ENCODE data around the gene TRIB2. TPM values are rescaled to one million over a fixed set of nuclear protein-coding genes. Genes with fewer than 3 reads are reported as not detected.

Gene TRIB2
- total and polyA plus RNA-seq, 2 of the 13 experiments (the other 11 are each of a cell fraction or from before 2014, with no cell fraction given) = 1.1 to 2.3 TPM

DNA sequence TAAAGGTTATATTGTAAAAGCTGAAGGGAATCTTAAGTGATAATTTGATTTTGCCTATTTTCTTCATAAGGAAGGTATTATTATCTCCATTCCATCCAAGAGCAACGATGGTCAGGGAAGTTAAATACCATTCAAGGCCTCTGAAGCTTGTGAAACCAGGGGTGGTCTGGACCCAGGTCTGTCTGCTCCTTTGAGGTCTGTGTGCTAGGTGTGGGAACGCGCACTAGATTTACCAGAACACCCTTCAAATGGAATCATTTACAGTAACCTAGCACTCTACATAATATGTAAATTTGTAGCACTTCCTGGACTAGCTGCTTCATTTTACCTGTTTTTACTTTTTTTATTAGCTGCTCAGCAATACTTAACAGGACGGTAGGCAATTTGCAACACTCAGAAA lies 6.4 kb upstream of the TRIB2 start (continued):
- TF ChIP-seq, protein P1, sequence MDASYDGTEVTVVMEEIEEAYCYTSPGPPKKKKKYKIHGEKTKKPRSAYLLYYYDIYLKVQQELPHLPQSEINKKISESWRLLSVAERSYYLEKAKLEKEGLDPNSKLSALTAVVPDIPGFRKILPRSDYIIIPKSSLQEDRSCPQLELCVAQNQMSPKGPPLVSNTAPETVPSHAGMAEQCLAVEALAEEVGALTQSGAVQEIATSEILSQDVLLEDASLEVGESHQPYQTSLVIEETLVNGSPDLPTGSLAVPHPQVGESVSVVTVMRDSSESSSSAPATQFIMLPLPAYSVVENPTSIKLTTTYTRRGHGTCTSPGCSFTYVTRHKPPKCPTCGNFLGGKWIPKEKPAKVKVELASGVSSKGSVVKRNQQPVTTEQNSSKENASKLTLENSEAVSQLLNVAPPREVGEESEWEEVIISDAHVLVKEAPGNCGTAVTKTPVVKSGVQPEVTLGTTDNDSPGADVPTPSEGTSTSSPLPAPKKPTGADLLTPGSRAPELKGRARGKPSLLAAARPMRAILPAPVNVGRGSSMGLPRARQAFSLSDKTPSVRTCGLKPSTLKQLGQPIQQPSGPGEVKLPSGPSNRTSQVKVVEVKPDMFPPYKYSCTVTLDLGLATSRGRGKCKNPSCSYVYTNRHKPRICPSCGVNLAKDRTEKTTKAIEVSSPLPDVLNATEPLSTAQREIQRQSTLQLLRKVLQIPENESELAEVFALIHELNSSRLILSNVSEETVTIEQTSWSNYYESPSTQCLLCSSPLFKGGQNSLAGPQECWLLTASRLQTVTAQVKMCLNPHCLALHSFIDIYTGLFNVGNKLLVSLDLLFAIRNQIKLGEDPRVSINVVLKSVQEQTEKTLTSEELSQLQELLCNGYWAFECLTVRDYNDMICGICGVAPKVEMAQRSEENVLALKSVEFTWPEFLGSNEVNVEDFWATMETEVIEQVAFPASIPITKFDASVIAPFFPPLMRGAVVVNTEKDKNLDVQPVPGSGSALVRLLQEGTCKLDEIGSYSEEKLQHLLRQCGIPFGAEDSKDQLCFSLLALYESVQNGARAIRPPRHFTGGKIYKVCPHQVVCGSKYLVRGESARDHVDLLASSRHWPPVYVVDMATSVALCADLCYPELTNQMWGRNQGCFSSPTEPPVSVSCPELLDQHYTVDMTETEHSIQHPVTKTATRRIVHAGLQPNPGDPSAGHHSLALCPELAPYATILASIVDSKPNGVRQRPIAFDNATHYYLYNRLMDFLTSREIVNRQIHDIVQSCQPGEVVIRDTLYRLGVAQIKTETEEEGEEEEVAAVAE (CRISPR knock-in tag; IDR thresholded peaks at IDR 0.05; ENCODE audit: borderline replicate concordance) = no peak
- TF ChIP-seq ARID2 (CRISPR knock-in tag; IDR thresholded peaks at IDR 0.05; ENCODE audit: borderline replicate concordance) = no peak
- no peak for TF ChIP-seq HNRNPUL1 (IDR thresholded peaks at IDR 0.05; ENCODE audit: low read depth, low read length)
- TF ChIP-seq CAMTA2 (CRISPR knock-in tag; IDR thresholded peaks at IDR 0.05; ENCODE audit: borderline replicate concordance) = no peak
- no peak for TF ChIP-seq ZBTB46 (CRISPR knock-in tag; IDR thresholded peaks at IDR 0.05; ENCODE audit: borderline replicate concordance)
- no peak for TF ChIP-seq ZMAT3 (CRISPR knock-in tag; conservative IDR thresholded peaks at IDR 0.05)

DNA sequence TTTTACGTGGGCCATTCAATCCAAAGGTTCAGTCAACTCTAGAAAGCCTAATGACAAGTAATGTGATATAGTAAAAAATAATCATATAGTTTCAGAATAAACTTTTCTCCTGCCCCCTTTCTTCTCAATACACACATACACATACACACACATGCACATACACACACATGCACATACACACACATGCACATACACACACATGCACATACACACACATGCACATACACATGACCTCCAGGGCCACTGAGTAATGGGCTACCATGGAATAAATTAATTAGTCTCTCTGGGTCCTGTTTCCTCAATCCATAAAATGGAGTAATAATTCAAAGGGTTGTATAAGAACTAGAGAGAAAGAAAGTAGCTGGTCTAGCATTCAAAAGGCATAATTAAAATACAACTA lies 5.4 kb upstream of the TRIB2 start:
- FAIRE-seq = no peak
- 26% methylated on average over 1 of the region's 1 CpG for WGBS (ENCODE audit: low lambda C conversion rate)
- intact Hi-C loops (cut with micrococcal nuclease; ENCODE audit: unreplicated experiment) = no loop called here
- H3K36me3 ChIP-seq (replicated peaks in 1 of 2; ENCODE audit: control insufficient read depth in 1 of 2, insufficient read depth in 2 of 2, low read length in 2 of 2) = no peaks in the 10 kb centered on the region
- H3K27ac ChIP-seq (ENCODE audit: extremely low read length, insufficient read depth, low read length) = no peak overlapping the region
- ChIA-PET CTCF (ENCODE audit: low intra/inter-chr PET ratio, low total read pairs) (no interaction called here), POLR2A (no interaction called here)
- no peak for DNase-seq (ENCODE audit: low spot score)
- H3K4me2 ChIP-seq (ENCODE audit: low read depth, low read length) = no peak overlapping the region
- no peaks in the 10 kb centered on the region for H4K20me1 ChIP-seq (ENCODE audit: insufficient read depth, low read length)
- TF ChIP-seq TRAFD1 (CRISPR knock-in tag; IDR thresholded peaks at IDR 0.05; ENCODE audit: borderline replicate concordance) (no peak), REXO4 (CRISPR knock-in tag; IDR thresholded peaks at IDR 0.05; ENCODE audit: borderline replicate concordance) (no peak), MNT (IDR thresholded peaks at IDR 0.05) (peak; percentile 81)
- no peaks in the 10 kb centered on the region for H3K9me3 ChIP-seq (ENCODE audit: low read length)
- in situ Hi-C loops (cut with HindIII; ENCODE audit: extremely low pct_ligation_motif_present, low pct_unique_long_range_greater_than_20kb) = no loop called here
- no peak overlapping the region for H3K4me3 ChIP-seq (replicated peaks in 1 of 3; ENCODE audit: insufficient read depth in 1 of 3, low read depth in 2 of 3, low read length in 3 of 3)
- no peak overlapping the region for H2AFZ ChIP-seq (ENCODE audit: low read length)
- H3K4me1 ChIP-seq (ENCODE audit: insufficient read depth, low read length) = peaks cover 8% of the 10 kb centered on the region
- peaks cover 2 to 13% of the 10 kb centered on the region in 2 experiments; a peak in 4 of 5 replicates for H3K27me3 ChIP-seq (ENCODE audit: control insufficient read depth in 1 of 2, insufficient read depth in 2 of 2, low read length in 2 of 2)
- no peaks in the 10 kb centered on the region for H3K79me2 ChIP-seq (ENCODE audit: insufficient read depth, low read length)
- no peak overlapping the region for H3K9ac ChIP-seq (ENCODE audit: insufficient read depth, low read depth, low read length)
- no peak for ATAC-seq
- no TSS peak for BruUV-seq (replicated peaks)
